AG04450 (cell line): Measurements from ENCODE around the gene PDE7B. TPM values are rescaled to one million over a fixed set of nuclear protein-coding genes. Genes with fewer than 3 reads are reported as not detected.
"Not testable (repeated sequence)": the region's sequence is repeated elsewhere in the genome, so short reads cannot be mapped to it uniquely, and the experiment has no call there.

Source experiments
- CTCF ChIA-PET: fragments of 300-600, 350-600 bp; formaldehyde crosslinking; extraction: SDS; loops from one replicate; lab custom pipeline; 2022; ENCODE audit warnings: antibody characterized with exemption, inconsistent platforms; lab: Charles Lee
- POLR2A ChIA-PET: fragments of 350-600 bp; formaldehyde crosslinking; extraction: SDS; loops from one replicate; lab custom pipeline; 2021; ENCODE audit warnings: antibody characterized with exemption, inconsistent platforms; lab: Yijun Ruan, JAX
- DNase-seq: peaks from one replicate; pipeline ENCODE4 v3.0.0-alpha.2; 2011; ENCODE audit warnings: low read depth, low spot score
- H3K27ac ChIP-seq: one replicate; pipeline ENCODE4 v1.5.1; 2012; ENCODE audit warnings: low read depth, low read length, control low read depth
- H3K27me3 ChIP-seq: one replicate; pipeline ENCODE4 v1.6.0; 2012; ENCODE audit warnings: low read length; ENCODE audit not compliant: control insufficient read depth, insufficient read depth
- H3K4me3 ChIP-seq: 2 replicates; pipeline ENCODE4 v1.5.1; 2011; ENCODE audit warnings: mild to moderate bottlenecking, low read depth, low read length, control low read depth
- H3K9me3 ChIP-seq: 2 replicates; pipeline ENCODE4 v1.5.1; 2012; ENCODE audit warnings: low read length; ENCODE audit not compliant: control insufficient read depth, insufficient read depth
- CTCF ChIP-seq: IDR thresholded peaks from 2 replicates; pipeline ENCODE4 v1.5.1; 2011; ENCODE audit warnings: low read depth, low read length, control low read depth, inconsistent platforms
- polyA plus RNA-seq: library from polyadenylated mRNA; depleted of rRNA; stranded (reverse); fragments of >200 nt; gene quantifications from 2 replicates; pipeline ENCODE4 v1.2.3, GENCODE V29; 2011

PDE7B gene
- polyA plus RNA-seq, 1 experiment: 17.4 TPM

- H3K27me3 ChIP-seq: no peaks in the 10 kb centered on the region
- no peak overlapping the region for H3K4me3 ChIP-seq
- H3K27ac ChIP-seq: no peak overlapping the region
- POLR2A ChIA-PET: no interaction called here
- DNase-seq: no peak
- CTCF ChIA-PET: no interaction called here
- no peaks in the 10 kb centered on the region for H3K9me3 ChIP-seq
- TF ChIP-seq CTCF: no peak
These were observed 282.8 kb downstream of the PDE7B start for GRCh38 chr6:136134268-136134667.

- ChIA-PET CTCF (interaction anchor here (0.7 kb wide), 1 partner anchor 466 kb away, joined by 3 read pairs; no protein-coding TSS in a partner anchor), POLR2A (no interaction called here)
- Histone ChIP-seq H3K4me3 (no peak overlapping the region), H3K9me3 (no peaks in the 10 kb centered on the region), H3K27ac (no peak overlapping the region), H3K27me3 (no peaks in the 10 kb centered on the region)
- no peak for DNase-seq
- no peak for TF ChIP-seq CTCF
These were observed 283.2 kb downstream of the PDE7B start for GRCh38 chr6:136134751-136135150.

- CTCF ChIA-PET: no interaction called here
- TF ChIP-seq CTCF: no peak
- no peak overlapping the region for H3K27ac ChIP-seq
- no peak for DNase-seq
- no peaks in the 10 kb centered on the region for H3K9me3 ChIP-seq
- H3K27me3 ChIP-seq: no peaks in the 10 kb centered on the region
- no peak overlapping the region for H3K4me3 ChIP-seq
- POLR2A ChIA-PET: no interaction called here
These were observed 284.8 kb downstream of the PDE7B start for GRCh38 chr6:136136274-136136673.

- ChIA-PET POLR2A (interaction anchor here (0.5 kb wide), 1 partner anchor 40 kb away, joined by 3 read pairs; no protein-coding TSS in a partner anchor), CTCF (no interaction called here)
- Histone ChIP-seq H3K9me3 (no peaks in the 10 kb centered on the region), H3K27ac (no peak overlapping the region), H3K27me3 (no peaks in the 10 kb centered on the region), H3K4me3 (no peak overlapping the region)
- no peak for TF ChIP-seq CTCF
- no peak for DNase-seq
These were observed 285.6 kb downstream of the PDE7B start for GRCh38 chr6:136137008-136137692.

GRCh38 chr6:136137739-136138402 is 286.4 kb downstream of the PDE7B start:
- ChIA-PET POLR2A (interaction anchor here (0.5 kb wide), 1 partner anchor 39 kb away, joined by 3 read pairs; no protein-coding TSS in a partner anchor), CTCF (no interaction called here)
- no peak overlapping the region for H3K27ac ChIP-seq
- no peak for TF ChIP-seq CTCF
- no peaks in the 10 kb centered on the region for H3K9me3 ChIP-seq
- no peak for DNase-seq
- H3K27me3 ChIP-seq: no peaks in the 10 kb centered on the region
- no peak overlapping the region for H3K4me3 ChIP-seq

- H3K9me3 ChIP-seq, CTCF ChIA-PET, H3K27me3 ChIP-seq, H3K4me3 ChIP-seq, DNase-seq, H3K27ac ChIP-seq, POLR2A ChIA-PET: not testable (repeated sequence)
These were observed 287.6 kb downstream of the PDE7B start for GRCh38 chr6:136139111-136139510.
